GM19395 (cell line): ENCODE results near the gene HSFY2.
"Not testable (repeated sequence)": the region's sequence is repeated elsewhere in the genome, so short reads cannot be mapped to it uniquely, and the experiment has no call there.

Source experiments
- ATAC-seq: cut with Tn5 transposase; IDR thresholded peaks from one replicate; pipeline ENCODE4 v1.9.1; 2021; ENCODE audit warnings: mild to moderate bottlenecking, moderate library complexity; ENCODE audit not compliant: unreplicated experiment

Gene HSFY2

GRCh38 chrY:18773635-18774034 lies at the start of gene HSFY2:
Gene HSFY2, minus strand, starts transcription at chrY:18773735. Its CDS starts 117 bp downstream, at chrY:18773618.
- ATAC-seq, result not testable (repeated sequence)

- not testable (repeated sequence) for ATAC-seq
Measured at GRCh38 chrY:18815751-18816150, 42.2 kb upstream of the HSFY2 start.

- not testable (repeated sequence) for ATAC-seq
Measured at GRCh38 chrY:18788757-18789406, 15.3 kb upstream of the HSFY2 start.

GRCh38 chrY:18754077-18754476 lies 19.5 kb downstream of the HSFY2 start:
- ATAC-seq, result not testable (repeated sequence)

- not testable (repeated sequence) for ATAC-seq
Measured at GRCh38 chrY:18753133-18753815, 20.3 kb downstream of the HSFY2 start.

- ATAC-seq, result not testable (repeated sequence)
Measured at GRCh38 chrY:18723714-18724113, 49.8 kb downstream of the HSFY2 start.
